Measurements from ENCODE around the gene PRR7. TPM values are rescaled to one million over a fixed set of nuclear protein-coding genes. Genes with fewer than 3 reads are reported as not detected.

The PRR7 gene
- total and polyA plus RNA-seq, 2 of the 13 experiments (the other 11 are each of a cell fraction or from before 2014, with no cell fraction given): 4.8 to 5.0 TPM

DNA sequence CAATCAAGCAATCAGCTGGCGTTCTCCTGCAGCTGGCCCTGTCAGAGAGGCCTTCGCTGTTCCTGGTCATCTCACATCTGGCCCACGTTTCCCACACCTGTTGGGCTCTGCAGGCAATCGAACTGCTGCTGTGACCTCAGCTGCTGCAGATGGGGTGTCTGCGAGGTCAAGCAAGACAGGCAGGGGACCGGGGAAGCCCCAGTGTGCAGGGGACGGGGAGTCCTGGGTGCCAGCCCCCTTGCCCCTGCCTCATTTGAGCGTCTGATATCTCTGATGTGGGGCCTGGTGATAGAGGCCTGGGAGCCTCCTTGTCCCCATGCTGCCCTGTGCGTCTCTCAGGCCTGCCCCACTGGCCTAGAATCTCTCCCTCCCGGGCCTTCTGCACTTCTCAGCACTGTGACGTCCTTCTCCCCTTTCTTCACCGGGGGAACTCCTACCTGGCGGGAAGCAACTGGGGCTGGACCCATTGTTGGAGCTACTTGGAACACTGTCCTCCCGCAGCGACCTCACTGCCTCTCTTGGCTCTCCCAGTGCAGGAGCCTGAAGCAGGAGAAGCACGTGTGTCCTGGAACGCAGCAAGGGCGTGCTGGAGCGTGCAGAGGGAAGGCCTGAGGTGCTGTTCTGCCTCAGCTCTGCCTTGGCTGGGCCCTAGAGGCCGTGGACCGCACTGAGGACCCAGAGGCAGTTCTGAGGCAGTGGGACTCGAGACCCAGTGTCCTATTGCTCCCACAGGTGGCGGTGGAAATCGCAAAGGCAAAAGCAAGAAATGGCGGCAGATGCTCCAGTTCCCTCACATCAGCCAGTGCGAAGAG, 16.3 kb upstream of the PRR7 start:
- in situ Hi-C loops (cut with HindIII; ENCODE audit: extremely low pct_ligation_motif_present, low pct_unique_long_range_greater_than_20kb) (no loop called here), intact Hi-C loops (cut with micrococcal nuclease; ENCODE audit: unreplicated experiment) (no loop called here)
- ChIA-PET CTCF (ENCODE audit: low intra/inter-chr PET ratio, low total read pairs) (no interaction called here), POLR2A (interaction anchor here (1.0 kb wide), 1 partner anchor 17 kb away, joined by 4 read pairs; no protein-coding TSS in a partner anchor)
- Histone ChIP-seq H3K27me3 (ENCODE audit: control insufficient read depth in 1 of 2, insufficient read depth in 2 of 2, low read length in 2 of 2) (no peaks in the 10 kb centered on the region; a peak in 1 of 5 replicates), H3K4me2 (ENCODE audit: low read depth, low read length) (no peak overlapping the region), H3K79me2 (ENCODE audit: insufficient read depth, low read length) (peaks cover 14% of the 10 kb centered on the region), H3K36me3 (replicated peaks in 1 of 2; ENCODE audit: control insufficient read depth in 1 of 2, insufficient read depth in 2 of 2, low read length in 2 of 2) (peaks cover 14 to 24% of the 10 kb centered on the region in 2 experiments; a peak in 4 of 5 replicates), H4K20me1 (ENCODE audit: insufficient read depth, low read length) (no peaks in the 10 kb centered on the region), H3K4me1 (ENCODE audit: insufficient read depth, low read length) (peaks cover 42% of the 10 kb centered on the region), H3K27ac (ENCODE audit: extremely low read length, insufficient read depth, low read length) (no peak overlapping the region), H3K9me3 (ENCODE audit: low read length) (no peaks in the 10 kb centered on the region), H3K4me3 (replicated peaks in 1 of 3; ENCODE audit: insufficient read depth in 1 of 3, low read depth in 2 of 3, low read length in 3 of 3) (no peak overlapping the region), H2AFZ (ENCODE audit: low read length) (no peak overlapping the region), H3K9ac (ENCODE audit: insufficient read depth, low read depth, low read length) (no peak overlapping the region)
- DNase-seq (ENCODE audit: low spot score) (no peak), ATAC-seq (no peak), FAIRE-seq (no peak)
- peak; percentile 87 for TF ChIP-seq AGO1 (IDR thresholded peaks at IDR 0.05; ENCODE audit: low read depth, low read length, poor library complexity, severe bottlenecking)
- TF ChIP-seq, protein P1, sequence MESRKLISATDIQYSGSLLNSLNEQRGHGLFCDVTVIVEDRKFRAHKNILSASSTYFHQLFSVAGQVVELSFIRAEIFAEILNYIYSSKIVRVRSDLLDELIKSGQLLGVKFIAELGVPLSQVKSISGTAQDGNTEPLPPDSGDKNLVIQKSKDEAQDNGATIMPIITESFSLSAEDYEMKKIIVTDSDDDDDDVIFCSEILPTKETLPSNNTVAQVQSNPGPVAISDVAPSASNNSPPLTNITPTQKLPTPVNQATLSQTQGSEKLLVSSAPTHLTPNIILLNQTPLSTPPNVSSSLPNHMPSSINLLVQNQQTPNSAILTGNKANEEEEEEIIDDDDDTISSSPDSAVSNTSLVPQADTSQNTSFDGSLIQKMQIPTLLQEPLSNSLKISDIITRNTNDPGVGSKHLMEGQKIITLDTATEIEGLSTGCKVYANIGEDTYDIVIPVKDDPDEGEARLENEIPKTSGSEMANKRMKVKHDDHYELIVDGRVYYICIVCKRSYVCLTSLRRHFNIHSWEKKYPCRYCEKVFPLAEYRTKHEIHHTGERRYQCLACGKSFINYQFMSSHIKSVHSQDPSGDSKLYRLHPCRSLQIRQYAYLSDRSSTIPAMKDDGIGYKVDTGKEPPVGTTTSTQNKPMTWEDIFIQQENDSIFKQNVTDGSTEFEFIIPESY (CRISPR knock-in tag; IDR thresholded peaks at IDR 0.05): peak; percentile 55; the same call in 1 of the 2 replicates
- peak; percentile 15; the same call in 1 of the 2 replicates for TF ChIP-seq POLR2G (IDR thresholded peaks at IDR 0.05; ENCODE audit: low read depth, low read length)
- TF ChIP-seq AGO2 (optimal IDR thresholded peaks at IDR 0.05; ENCODE audit: low read depth, low read length): peak; percentile 16
- TF ChIP-seq, protein P2, sequence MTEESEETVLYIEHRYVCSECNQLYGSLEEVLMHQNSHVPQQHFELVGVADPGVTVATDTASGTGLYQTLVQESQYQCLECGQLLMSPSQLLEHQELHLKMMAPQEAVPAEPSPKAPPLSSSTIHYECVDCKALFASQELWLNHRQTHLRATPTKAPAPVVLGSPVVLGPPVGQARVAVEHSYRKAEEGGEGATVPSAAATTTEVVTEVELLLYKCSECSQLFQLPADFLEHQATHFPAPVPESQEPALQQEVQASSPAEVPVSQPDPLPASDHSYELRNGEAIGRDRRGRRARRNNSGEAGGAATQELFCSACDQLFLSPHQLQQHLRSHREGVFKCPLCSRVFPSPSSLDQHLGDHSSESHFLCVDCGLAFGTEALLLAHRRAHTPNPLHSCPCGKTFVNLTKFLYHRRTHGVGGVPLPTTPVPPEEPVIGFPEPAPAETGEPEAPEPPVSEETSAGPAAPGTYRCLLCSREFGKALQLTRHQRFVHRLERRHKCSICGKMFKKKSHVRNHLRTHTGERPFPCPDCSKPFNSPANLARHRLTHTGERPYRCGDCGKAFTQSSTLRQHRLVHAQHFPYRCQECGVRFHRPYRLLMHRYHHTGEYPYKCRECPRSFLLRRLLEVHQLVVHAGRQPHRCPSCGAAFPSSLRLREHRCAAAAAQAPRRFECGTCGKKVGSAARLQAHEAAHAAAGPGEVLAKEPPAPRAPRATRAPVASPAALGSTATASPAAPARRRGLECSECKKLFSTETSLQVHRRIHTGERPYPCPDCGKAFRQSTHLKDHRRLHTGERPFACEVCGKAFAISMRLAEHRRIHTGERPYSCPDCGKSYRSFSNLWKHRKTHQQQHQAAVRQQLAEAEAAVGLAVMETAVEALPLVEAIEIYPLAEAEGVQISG (CRISPR knock-in tag; IDR thresholded peaks at IDR 0.05): no peak
- WGBS (ENCODE audit: low lambda C conversion rate): 97% methylated on average over 22 of the region's 26 CpGs
- no TSS peak for BruUV-seq (replicated peaks)

Measured in HepG2 (cell line).